Activated gamma-delta T cell (primary cell): ENCODE measurements around the gene AQR.

Source experiments
- DNase-seq: peaks from one replicate; lab custom pipeline; 2025; lab: John Stamatoyannopoulos, UW

Gene AQR

GRCh38 chr15:34879107-34879506 is 90.4 kb downstream of the AQR start:
- DNase-seq: no peak

- no peak for DNase-seq
These were observed 92.9 kb downstream of the AQR start for GRCh38 chr15:34876640-34877039.

GRCh38 chr15:34869110-34869509 is 100.4 kb downstream of the AQR start:
- no peak for DNase-seq

- no peak for DNase-seq
These were observed 104.0 kb downstream of the AQR start for GRCh38 chr15:34865531-34865930.

GRCh38 chr15:34861214-34861613 is 108.3 kb downstream of the AQR start:
- no peak for DNase-seq

- no peak for DNase-seq
These were observed 113.6 kb downstream of the AQR start for GRCh38 chr15:34855893-34856292.

- no peak for DNase-seq
These were observed 114.1 kb downstream of the AQR start for GRCh38 chr15:34855413-34855812.

- no peak for DNase-seq
These were observed 115.3 kb downstream of the AQR start for GRCh38 chr15:34854232-34854631.

GRCh38 chr15:34853001-34853758 is 116.4 kb downstream of the AQR start:
- no peak for DNase-seq

- no peak for DNase-seq
These were observed 117.8 kb downstream of the AQR start for GRCh38 chr15:34851751-34852150.

GRCh38 chr15:34851007-34851406 is 118.5 kb downstream of the AQR start:
- no peak for DNase-seq

- no peak for DNase-seq
These were observed 119.4 kb downstream of the AQR start for GRCh38 chr15:34850121-34850520.

- no peak for DNase-seq
These were observed 120.1 kb downstream of the AQR start for GRCh38 chr15:34849364-34849959.

- no peak for DNase-seq
These were observed 121.9 kb downstream of the AQR start for GRCh38 chr15:34847598-34847997.

- no peak for DNase-seq
These were observed 128.2 kb downstream of the AQR start for GRCh38 chr15:34841262-34841725.

GRCh38 chr15:34838282-34838681 is 131.3 kb downstream of the AQR start:
- no peak for DNase-seq

GRCh38 chr15:34837246-34838016 is 132.1 kb downstream of the AQR start:
- no peak for DNase-seq

GRCh38 chr15:34828145-34828911 is 141.2 kb downstream of the AQR start:
- DNase-seq: no peak

GRCh38 chr15:34821831-34822230 is 147.7 kb downstream of the AQR start:
- DNase-seq: no peak

GRCh38 chr15:34820110-34820509 is 149.4 kb downstream of the AQR start:
- no peak for DNase-seq

- no peak for DNase-seq
These were observed 151.0 kb downstream of the AQR start for GRCh38 chr15:34818526-34818925.

- DNase-seq: no peak
These were observed 153.7 kb downstream of the AQR start for GRCh38 chr15:34815836-34816235.
